Neural cell (in vitro differentiated cells): ENCODE results near the gene BICRA. TPM values are rescaled to one million over a fixed set of nuclear protein-coding genes. Genes with fewer than 3 reads are reported as not detected.

Source experiments
- H2AFZ ChIP-seq: fragments of 200-600, 300-800 bp; sonication (generic), shearing (Covaris generic); 2 replicates; pipeline ENCODE4 v1.6.0; 2014; ENCODE audit warnings: low read depth, mild to moderate bottlenecking, antibody characterized with exemption, low read length, moderate library complexity
- H3F3A ChIP-seq: fragments of 200-600 bp; shearing (Covaris generic); 2 replicates; pipeline ENCODE4 v1.6.1; 2016; ENCODE audit warnings: mild to moderate bottlenecking, moderate library complexity, mixed read lengths, antibody characterized with exemption, low read length; ENCODE audit not compliant: insufficient read depth, poor library complexity, severe bottlenecking
- H3K27ac ChIP-seq: fragments of 200-600, 300-800 bp; sonication (generic), shearing (Covaris generic); 2 replicates; pipeline ENCODE4 v1.5.1; 2014; ENCODE audit warnings: mild to moderate bottlenecking, low read length, moderate library complexity
- H3K27me3 ChIP-seq: fragments of 300-800, 200-600 bp; sonication (generic), shearing (Covaris generic); 2 replicates; pipeline ENCODE4 v1.6.0; 2014; ENCODE audit warnings: mild to moderate bottlenecking, low read depth, low read length, moderate library complexity; ENCODE audit not compliant: insufficient read depth
- H3K36me3 ChIP-seq: fragments of 300-800, 200-600 bp; sonication (generic), shearing (Covaris generic); 2 replicates; pipeline ENCODE4 v1.5.1; 2014; ENCODE audit warnings: mild to moderate bottlenecking, antibody characterized with exemption, low read length, moderate library complexity; ENCODE audit not compliant: insufficient read depth
- H3K4me2 ChIP-seq: fragments of 300-800, 200-600 bp; sonication (generic), shearing (Covaris generic); 2 replicates; pipeline ENCODE4 v1.6.0; 2014; ENCODE audit warnings: mild to moderate bottlenecking, low read length
- H3K4me3 ChIP-seq: fragments of 300-800, 200-600 bp; sonication (generic), shearing (Covaris generic); 2 replicates; pipeline ENCODE4 v1.5.1; 2014; ENCODE audit warnings: mild to moderate bottlenecking, low read length, moderate library complexity
- H3K79me2 ChIP-seq: fragments of 200-600 bp; shearing (Covaris generic); replicated peaks from 2 replicates; pipeline ENCODE4 v1.6.0; 2014; ENCODE audit warnings: mild to moderate bottlenecking, low read length, moderate library complexity; ENCODE audit not compliant: insufficient read depth
- H3K9ac ChIP-seq: fragments of 300-800, 200-600 bp; sonication (generic), shearing (Covaris generic); 2 replicates; pipeline ENCODE4 v1.6.1; 2016; ENCODE audit warnings: mild to moderate bottlenecking, low read length, mixed read lengths
- H3K9me2 ChIP-seq: fragments of 200-600 bp; shearing (Covaris generic); 2 replicates; pipeline ENCODE4 v1.6.1; 2016; ENCODE audit warnings: mild to moderate bottlenecking, low read length, mixed read lengths; ENCODE audit not compliant: insufficient read depth
- H3K9me3 ChIP-seq: fragments of 200-600, 300-800 bp; sonication (generic), shearing (Covaris generic); 2 replicates; pipeline ENCODE4 v1.6.1; 2016; ENCODE audit warnings: mild to moderate bottlenecking, mixed run types, low read length, moderate library complexity, mixed read lengths
- H4K20me1 ChIP-seq: fragments of 200-600 bp; shearing (Covaris generic); 2 replicates; pipeline ENCODE4 v1.6.1; 2016; ENCODE audit warnings: mild to moderate bottlenecking, mixed run types; ENCODE audit not compliant: insufficient read depth
- EP300 ChIP-seq: fragments of 450-650 bp; conservative IDR thresholded peaks from 2 replicates; pipeline ENCODE4 v1.6.1; 2014; ENCODE audit warnings: antibody characterized with exemption, mild to moderate bottlenecking, moderate library complexity; ENCODE audit not compliant: poor library complexity, severe bottlenecking
- EZH2 ChIP-seq: fragments of 200-600, 300-800 bp; shearing (Covaris generic), sonication (generic); IDR thresholded peaks from 2 replicates; pipeline ENCODE4 v1.6.1; 2014; ENCODE audit warnings: antibody characterized with exemption, low read length, borderline replicate concordance, mild to moderate bottlenecking; ENCODE audit not compliant: insufficient read depth, poor library complexity, severe bottlenecking
- MXI1 ChIP-seq: fragments of 450-650 bp; conservative IDR thresholded peaks from 2 replicates; pipeline ENCODE4 v1.6.1; 2014; ENCODE audit warnings: antibody characterized with exemption, mild to moderate bottlenecking; ENCODE audit not compliant: poor library complexity, severe bottlenecking
- POLR2AphosphoS5 ChIP-seq: IDR thresholded peaks from 2 replicates; pipeline ENCODE4 v1.6.1; 2012
- RAD21 ChIP-seq: fragments of 450-650 bp; conservative IDR thresholded peaks from 2 replicates; pipeline ENCODE4 v1.6.1; 2014; ENCODE audit warnings: antibody characterized with exemption, mild to moderate bottlenecking, moderate library complexity
- SMC3 ChIP-seq: fragments of 450-650 bp; conservative IDR thresholded peaks from 2 replicates; pipeline ENCODE4 v1.6.1; 2014; ENCODE audit warnings: antibody characterized with exemption, mild to moderate bottlenecking, moderate library complexity; ENCODE audit not compliant: poor library complexity
- TAF1 ChIP-seq: IDR thresholded peaks from 2 replicates; pipeline ENCODE4 v1.6.1; 2012; ENCODE audit warnings: low read depth
- polyA plus RNA-seq: library from polyadenylated mRNA; depleted of rRNA; stranded (reverse); fragments of >200 nt; gene quantifications from 2 replicates; pipeline ENCODE4 v1.2.3, GENCODE V29; 2014
- TF ChIP-seq, protein P1 (sequence below): fragments of 450-650 bp; IDR thresholded peaks from 2 replicates; pipeline ENCODE4 v1.5.1; 2014; ENCODE audit warnings: antibody characterized with exemption, mild to moderate bottlenecking, moderate library complexity; ENCODE audit not compliant: poor library complexity, severe bottlenecking
- TF ChIP-seq, protein P2 (sequence below): IDR thresholded peaks from 2 replicates; pipeline ENCODE4 v1.6.1; 2012; ENCODE audit warnings: borderline replicate concordance

The BICRA gene
- polyA plus RNA-seq, 1 donor from 2014 or later = 0.11 TPM

- Histone ChIP-seq H3K4me3 (no peak overlapping the region), H3K27me3 (no peaks in the 10 kb centered on the region), H3F3A (no peaks in the 10 kb centered on the region), H2AFZ (no peak overlapping the region), H3K79me2 (peaks cover 57% of the 10 kb centered on the region), H3K4me2 (no peak overlapping the region), H4K20me1 (peaks cover 3% of the 10 kb centered on the region), H3K9me2 (no peaks in the 10 kb centered on the region), H3K36me3 (no peaks in the 10 kb centered on the region), H3K9ac (no peak overlapping the region), H3K27ac (no peak overlapping the region), H3K9me3 (no peaks in the 10 kb centered on the region)
- no peak for TF ChIP-seq POLR2AphosphoS5
- TF ChIP-seq, protein P1, sequence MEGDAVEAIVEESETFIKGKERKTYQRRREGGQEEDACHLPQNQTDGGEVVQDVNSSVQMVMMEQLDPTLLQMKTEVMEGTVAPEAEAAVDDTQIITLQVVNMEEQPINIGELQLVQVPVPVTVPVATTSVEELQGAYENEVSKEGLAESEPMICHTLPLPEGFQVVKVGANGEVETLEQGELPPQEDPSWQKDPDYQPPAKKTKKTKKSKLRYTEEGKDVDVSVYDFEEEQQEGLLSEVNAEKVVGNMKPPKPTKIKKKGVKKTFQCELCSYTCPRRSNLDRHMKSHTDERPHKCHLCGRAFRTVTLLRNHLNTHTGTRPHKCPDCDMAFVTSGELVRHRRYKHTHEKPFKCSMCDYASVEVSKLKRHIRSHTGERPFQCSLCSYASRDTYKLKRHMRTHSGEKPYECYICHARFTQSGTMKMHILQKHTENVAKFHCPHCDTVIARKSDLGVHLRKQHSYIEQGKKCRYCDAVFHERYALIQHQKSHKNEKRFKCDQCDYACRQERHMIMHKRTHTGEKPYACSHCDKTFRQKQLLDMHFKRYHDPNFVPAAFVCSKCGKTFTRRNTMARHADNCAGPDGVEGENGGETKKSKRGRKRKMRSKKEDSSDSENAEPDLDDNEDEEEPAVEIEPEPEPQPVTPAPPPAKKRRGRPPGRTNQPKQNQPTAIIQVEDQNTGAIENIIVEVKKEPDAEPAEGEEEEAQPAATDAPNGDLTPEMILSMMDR = no peak
Measured at GRCh38 chr19:47628078-47628771, 19.3 kb downstream of the BICRA start.

DNA sequence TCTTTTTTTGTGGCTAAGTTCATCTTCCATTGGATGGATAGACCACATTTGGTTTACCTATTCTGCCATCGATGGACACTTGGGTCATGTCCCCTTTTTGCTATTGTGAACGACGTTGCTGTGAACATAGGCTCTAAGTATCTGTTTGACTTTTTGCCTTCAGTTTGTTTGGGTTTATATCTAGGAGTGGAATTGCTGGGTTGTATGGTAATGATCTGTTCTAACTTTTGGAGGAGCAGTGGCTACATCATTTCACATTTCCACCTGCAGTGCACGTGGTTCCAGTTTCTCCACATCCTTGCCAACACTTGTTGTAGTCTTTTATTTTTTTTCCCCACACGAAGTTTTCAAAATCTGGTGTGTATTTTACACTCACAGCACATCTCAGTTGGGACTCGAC is 21.7 kb downstream of the BICRA start:
- peaks cover 52% of the 10 kb centered on the region for H3K79me2 ChIP-seq
- no peaks in the 10 kb centered on the region for H3K27me3 ChIP-seq
- no peaks in the 10 kb centered on the region for H4K20me1 ChIP-seq
- TF ChIP-seq RAD21 (no peak), POLR2AphosphoS5 (no peak), EP300 (no peak), MXI1 (no peak), TAF1 (no peak), SMC3 (no peak), EZH2 (no peak)
- TF ChIP-seq, protein P1 = no peak
- TF ChIP-seq, protein P2, sequence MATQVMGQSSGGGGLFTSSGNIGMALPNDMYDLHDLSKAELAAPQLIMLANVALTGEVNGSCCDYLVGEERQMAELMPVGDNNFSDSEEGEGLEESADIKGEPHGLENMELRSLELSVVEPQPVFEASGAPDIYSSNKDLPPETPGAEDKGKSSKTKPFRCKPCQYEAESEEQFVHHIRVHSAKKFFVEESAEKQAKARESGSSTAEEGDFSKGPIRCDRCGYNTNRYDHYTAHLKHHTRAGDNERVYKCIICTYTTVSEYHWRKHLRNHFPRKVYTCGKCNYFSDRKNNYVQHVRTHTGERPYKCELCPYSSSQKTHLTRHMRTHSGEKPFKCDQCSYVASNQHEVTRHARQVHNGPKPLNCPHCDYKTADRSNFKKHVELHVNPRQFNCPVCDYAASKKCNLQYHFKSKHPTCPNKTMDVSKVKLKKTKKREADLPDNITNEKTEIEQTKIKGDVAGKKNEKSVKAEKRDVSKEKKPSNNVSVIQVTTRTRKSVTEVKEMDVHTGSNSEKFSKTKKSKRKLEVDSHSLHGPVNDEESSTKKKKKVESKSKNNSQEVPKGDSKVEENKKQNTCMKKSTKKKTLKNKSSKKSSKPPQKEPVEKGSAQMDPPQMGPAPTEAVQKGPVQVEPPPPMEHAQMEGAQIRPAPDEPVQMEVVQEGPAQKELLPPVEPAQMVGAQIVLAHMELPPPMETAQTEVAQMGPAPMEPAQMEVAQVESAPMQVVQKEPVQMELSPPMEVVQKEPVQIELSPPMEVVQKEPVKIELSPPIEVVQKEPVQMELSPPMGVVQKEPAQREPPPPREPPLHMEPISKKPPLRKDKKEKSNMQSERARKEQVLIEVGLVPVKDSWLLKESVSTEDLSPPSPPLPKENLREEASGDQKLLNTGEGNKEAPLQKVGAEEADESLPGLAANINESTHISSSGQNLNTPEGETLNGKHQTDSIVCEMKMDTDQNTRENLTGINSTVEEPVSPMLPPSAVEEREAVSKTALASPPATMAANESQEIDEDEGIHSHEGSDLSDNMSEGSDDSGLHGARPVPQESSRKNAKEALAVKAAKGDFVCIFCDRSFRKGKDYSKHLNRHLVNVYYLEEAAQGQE = no peak
- no peak overlapping the region for H3K27ac ChIP-seq
- H3K9me3 ChIP-seq = no peaks in the 10 kb centered on the region
- no peaks in the 10 kb centered on the region for H3F3A ChIP-seq
- no peak overlapping the region for H3K4me3 ChIP-seq
- H2AFZ ChIP-seq = no peak overlapping the region
- no peaks in the 10 kb centered on the region for H3K36me3 ChIP-seq
- H3K4me2 ChIP-seq = no peak overlapping the region
- H3K9ac ChIP-seq = no peak overlapping the region
- no peaks in the 10 kb centered on the region for H3K9me2 ChIP-seq
